K562 (cell line): ENCODE measurements around the gene INSM1. TPM values are rescaled to one million over a fixed set of nuclear protein-coding genes. Genes with fewer than 3 reads are reported as not detected.

Experiments
- ATAC-seq: fragments of 200-7000 bp; cut with Tn5 transposase; 3 replicates; pipeline ENCODE4 v1.9.1; 2020; ENCODE audit warnings: moderate library complexity
- BruUV-seq: library from RNA; stranded (reverse); fragments of 400-500 nt; replicated peaks from 2 replicates; lab custom pipeline; 2021; lab: Mats Ljungman, UMichigan
- CTCF ChIA-PET: fragments of 300-600 bp; formaldehyde crosslinking; extraction: SDS; loops from one replicate; lab custom pipeline; 2021; ENCODE audit warnings: low intra/inter-chr PET ratio; lab: Yijun Ruan, JAX
- POLR2A ChIA-PET: fragments of 300-600, 350-650 bp; sonication (Branson Sonifier 250); formaldehyde crosslinking; extraction: SDS; loops from one replicate; lab custom pipeline; 2021; ENCODE audit warnings: antibody characterized with exemption, inconsistent platforms; lab: Yijun Ruan, JAX
- DNase-seq, 4 experiments: peaks; one replicate each; pipeline versions ENCODE4 v3.0.0 to v3.0.0-alpha.2; 2011 to 2018; ENCODE audit warnings: low spot score in 3 of 4, mixed read lengths in 3 of 4; ENCODE audit errors: extremely low read depth in 1 of 4
- FAIRE-seq: peaks from 2 replicates; lab custom pipeline; 2011; peaks lifted over from hg19 to GRCh38; lab: Jason Lieb, UNC
- H2AFZ ChIP-seq: 2 replicates; pipeline ENCODE4 v1.6.0; 2011; ENCODE audit warnings: low read depth, low read length, control low read depth, inconsistent platforms
- H3K27ac ChIP-seq: fragments of 200-600 bp; 3 replicates; pipeline ENCODE4 v1.8.0; 2011; ENCODE audit warnings: low read depth, mild to moderate bottlenecking, control low read depth, inconsistent platforms, low read length, moderate library complexity, mixed read lengths; ENCODE audit errors: extremely low read depth
- H3K27me3 ChIP-seq, 2 experiments: fragments of 300-600 bp in 1 of 2; 2 replicates in 1 of 2; 3 replicates in 1 of 2; pipeline versions ENCODE4 v1.6.0 to v1.8.0; 2011; ENCODE audit warnings: inconsistent platforms in 2 of 2, low read length in 2 of 2, mild to moderate bottlenecking in 1 of 2, mixed read lengths in 1 of 2, moderate library complexity in 1 of 2; ENCODE audit not compliant: control insufficient read depth in 2 of 2, insufficient read depth in 2 of 2
- H3K36me3 ChIP-seq: fragments of 300-600 bp; 3 replicates; pipeline ENCODE4 v1.8.0; 2011; ENCODE audit warnings: mild to moderate bottlenecking, low read length, inconsistent platforms; ENCODE audit not compliant: control insufficient read depth, insufficient read depth
- H3K4me1 ChIP-seq, 2 experiments: fragments of 200-600 bp in 1 of 2; replicated peaks in 1 of 2; 2 replicates in 1 of 2; 3 replicates in 1 of 2; pipeline versions ENCODE4 v1.5.1 to v1.8.0; 2011; ENCODE audit warnings: inconsistent platforms in 2 of 2, low read length in 2 of 2, mild to moderate bottlenecking in 1 of 2, mixed read lengths in 1 of 2, moderate library complexity in 1 of 2; ENCODE audit not compliant: control insufficient read depth in 2 of 2, insufficient read depth in 2 of 2
- H3K4me2 ChIP-seq: 2 replicates; pipeline ENCODE4 v1.6.1; 2011; ENCODE audit warnings: low read length, control low read depth, inconsistent platforms, mixed read lengths; ENCODE audit not compliant: insufficient read depth
- H3K4me3 ChIP-seq: fragments of 200-600 bp; sonication (generic), shearing (Covaris generic); 2 replicates; pipeline ENCODE4 v1.5.1; 2016; ENCODE audit warnings: control low read depth, inconsistent platforms
- H3K79me2 ChIP-seq: fragments of 200-600 bp; 3 replicates; pipeline ENCODE4 v1.8.0; 2011; ENCODE audit warnings: low read length, inconsistent platforms; ENCODE audit not compliant: control insufficient read depth, insufficient read depth
- H3K9ac ChIP-seq, 2 experiments: 2 replicates each; pipeline versions ENCODE4 v1.6.0 to v1.6.1; 2011; ENCODE audit warnings: low read depth in 2 of 2, low read length in 2 of 2, control low read depth in 1 of 2, inconsistent platforms in 1 of 2, mild to moderate bottlenecking in 1 of 2, mixed read lengths in 1 of 2; ENCODE audit not compliant: insufficient read depth in 1 of 2
- H3K9me1 ChIP-seq: one replicate; pipeline ENCODE4 v1.6.0; 2011; ENCODE audit warnings: inconsistent platforms, mild to moderate bottlenecking, low read length, moderate library complexity; ENCODE audit not compliant: control insufficient read depth, insufficient read depth
- H3K9me3 ChIP-seq: replicated peaks from 2 replicates; pipeline ENCODE4 v1.5.1; 2011; ENCODE audit warnings: low read depth, low read length, inconsistent platforms; ENCODE audit not compliant: control insufficient read depth, insufficient read depth
- H4K20me1 ChIP-seq: replicated peaks from 2 replicates; pipeline ENCODE4 v1.6.1; 2011; ENCODE audit warnings: low read length, inconsistent platforms, mixed read lengths; ENCODE audit not compliant: control insufficient read depth, insufficient read depth
- CBFA2T3 ChIP-seq: fragments of 450-650 bp; IDR thresholded peaks from 2 replicates; pipeline ENCODE4 v1.6.1; 2017
- ELF4 ChIP-seq: fragments of 450-650 bp; formaldehyde crosslinking; IDR thresholded peaks from 2 replicates; pipeline ENCODE4 v1.4.0; 2022; ENCODE audit warnings: missing genetic modification characterization
- SREBF1 ChIP-seq: fragments of 150-350 bp; IDR thresholded peaks from 2 replicates; pipeline ENCODE4 v1.6.1; 2014; ENCODE audit warnings: antibody characterized with exemption, low read depth, low read length, borderline replicate concordance
- SRSF9 ChIP-seq: fragments of 200-400 bp; formaldehyde crosslinking; IDR thresholded peaks from 2 replicates; pipeline ENCODE4 v1.6.1; 2017; ENCODE audit warnings: low read depth, low read length, borderline replicate concordance
- ZBED1 ChIP-seq: IDR thresholded peaks from 2 replicates; pipeline ENCODE4 v1.6.1; 2014
- ZFX ChIP-seq: sonication (generic); formaldehyde crosslinking; IDR thresholded peaks from 2 replicates; pipeline ENCODE4 v1.8.0; 2022; ENCODE audit warnings: mild to moderate bottlenecking, missing genetic modification reagents, moderate library complexity
- whole genome bisulfite sequencing: fragments of 100-300 bp; shearing (Covaris generic); methylation state at CpG from one replicate; pipeline ENCODE4 v1.1.6; 2016; ENCODE audit warnings: low coverage, mixed read lengths; ENCODE audit not compliant: insufficient coverage; ENCODE audit errors: missing lambda C conversion rate; 5-methylcytosine and 5-hydroxymethylcytosine counted together
- in situ Hi-C: fragments of 300-500 bp; cut with MboI; formaldehyde crosslinking; loops from 4 replicates; pipeline ENCODE4 v1.15.0; 2018; ENCODE audit warnings: inconsistent platforms, mixed read lengths
- intact Hi-C: fragments of 100-400 bp; cut with micrococcal nuclease; formaldehyde crosslinking; loops from 2 replicates; pipeline ENCODE4 v1.14.2; 2022
- polyA plus RNA-seq, 8 experiments: library from polyadenylated mRNA; depleted of rRNA in 4 of 8; stranded (reverse) in 5 of 8; unstranded in 3 of 8; fragments of >200 nt; fragmentation: Nextera tagmentation in 2 of 8; fragmentation: Illumina TruSeq in 1 of 8; extraction: Ambion mirVana in 2 of 8; extraction: Trizol in 1 of 8; gene quantifications; 2 replicates each; pipeline versions ENCODE4 v1.2.1 to v1.2.3, GENCODE V29; 2011 to 2014; ENCODE audit warnings: inconsistent platforms in 1 of 8, missing spikeins in 1 of 8
- total RNA-seq, 7 experiments: library from RNA; depleted of rRNA in 6 of 7; stranded (reverse); fragments of >200 nt in 6 of 7; fragmentation: Illumina TruSeq in 2 of 7; extraction: Trizol in 2 of 7; gene quantifications; 2 replicates each; pipeline versions ENCODE4 v1.2.1 to v1.2.3, GENCODE V29; 2011 to 2021; ENCODE audit warnings: low replicate concordance in 1 of 7
- TF ChIP-seq, protein P1 (sequence below): fragments of 450-650 bp; IDR thresholded peaks from 2 replicates; pipeline ENCODE4 v1.6.1; 2018; ENCODE audit not compliant: partially characterized antibody

The INSM1 gene
- total and polyA plus RNA-seq, 9 of the 15 experiments (the other 6 are each of a cell fraction or from before 2014, with no cell fraction given) = not detected

DNA sequence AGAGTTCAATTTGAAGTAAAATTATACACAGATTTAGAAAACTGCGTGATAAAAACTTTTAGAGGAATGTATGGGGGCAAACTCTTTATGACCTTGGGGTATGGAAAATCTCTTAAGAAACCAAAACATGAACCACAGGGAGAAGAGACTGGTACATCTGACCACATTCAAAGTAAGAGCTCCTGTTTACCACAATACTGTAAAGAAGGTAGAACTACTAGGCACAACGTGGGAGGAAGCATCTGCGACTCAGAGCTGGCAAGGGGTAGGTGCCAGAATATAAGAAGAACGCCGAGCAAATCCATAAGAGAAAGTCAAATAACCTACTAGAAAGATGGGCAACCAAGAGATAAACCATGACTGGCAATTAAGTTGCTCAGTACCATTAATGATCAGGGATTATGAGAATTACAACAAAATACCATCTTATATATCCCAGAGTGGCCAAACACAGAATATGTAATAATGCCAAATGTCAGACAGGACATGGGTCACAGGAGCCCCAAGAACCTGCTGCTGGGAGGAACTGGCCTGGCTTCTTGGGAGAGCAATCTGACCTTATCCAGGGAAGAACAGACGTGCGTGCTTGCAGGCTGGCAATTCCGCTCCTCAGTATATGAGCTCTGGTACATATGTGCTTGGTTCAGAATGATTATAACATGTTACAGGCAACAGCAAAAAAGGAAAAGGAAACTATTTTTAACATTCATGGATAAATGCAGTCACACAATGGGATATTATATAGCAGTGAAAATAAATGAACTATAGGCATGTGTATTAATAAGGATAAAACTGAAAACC, 50.2 kb downstream of the INSM1 start:
- Histone ChIP-seq H2AFZ (no peak overlapping the region), H3K4me1 (no peaks in the 10 kb centered on the region), H3K27ac (no peak overlapping the region), H3K79me2 (no peaks in the 10 kb centered on the region), H3K9me1 (no peaks in the 10 kb centered on the region), H3K36me3 (no peaks in the 10 kb centered on the region), H3K9ac (no peak overlapping the region), H3K4me2 (no peak overlapping the region), H3K9me3 (no peaks in the 10 kb centered on the region), H4K20me1 (no peaks in the 10 kb centered on the region), H3K4me3 (no peak overlapping the region), H3K27me3 (peaks cover 0 to 12% of the 10 kb centered on the region in 2 experiments; a peak in 3 of 5 replicates)
- 2% methylated on average over 7 of the region's 8 CpGs for WGBS
- DNase-seq = no peak
- intact Hi-C loops (no loop called here), in situ Hi-C loops (no loop called here)
- BruUV-seq = no TSS peak
- FAIRE-seq = no peak
- no peak for ATAC-seq
- ChIA-PET CTCF (no interaction called here), POLR2A (no interaction called here)
- TF ChIP-seq SRSF9 = no peak
- no peak for TF ChIP-seq ELF4 (CRISPR knock-in tag)
- TF ChIP-seq CBFA2T3 = no peak
- no peak for TF ChIP-seq ZFX
- no peak for TF ChIP-seq SREBF1
- TF ChIP-seq, protein P1, sequence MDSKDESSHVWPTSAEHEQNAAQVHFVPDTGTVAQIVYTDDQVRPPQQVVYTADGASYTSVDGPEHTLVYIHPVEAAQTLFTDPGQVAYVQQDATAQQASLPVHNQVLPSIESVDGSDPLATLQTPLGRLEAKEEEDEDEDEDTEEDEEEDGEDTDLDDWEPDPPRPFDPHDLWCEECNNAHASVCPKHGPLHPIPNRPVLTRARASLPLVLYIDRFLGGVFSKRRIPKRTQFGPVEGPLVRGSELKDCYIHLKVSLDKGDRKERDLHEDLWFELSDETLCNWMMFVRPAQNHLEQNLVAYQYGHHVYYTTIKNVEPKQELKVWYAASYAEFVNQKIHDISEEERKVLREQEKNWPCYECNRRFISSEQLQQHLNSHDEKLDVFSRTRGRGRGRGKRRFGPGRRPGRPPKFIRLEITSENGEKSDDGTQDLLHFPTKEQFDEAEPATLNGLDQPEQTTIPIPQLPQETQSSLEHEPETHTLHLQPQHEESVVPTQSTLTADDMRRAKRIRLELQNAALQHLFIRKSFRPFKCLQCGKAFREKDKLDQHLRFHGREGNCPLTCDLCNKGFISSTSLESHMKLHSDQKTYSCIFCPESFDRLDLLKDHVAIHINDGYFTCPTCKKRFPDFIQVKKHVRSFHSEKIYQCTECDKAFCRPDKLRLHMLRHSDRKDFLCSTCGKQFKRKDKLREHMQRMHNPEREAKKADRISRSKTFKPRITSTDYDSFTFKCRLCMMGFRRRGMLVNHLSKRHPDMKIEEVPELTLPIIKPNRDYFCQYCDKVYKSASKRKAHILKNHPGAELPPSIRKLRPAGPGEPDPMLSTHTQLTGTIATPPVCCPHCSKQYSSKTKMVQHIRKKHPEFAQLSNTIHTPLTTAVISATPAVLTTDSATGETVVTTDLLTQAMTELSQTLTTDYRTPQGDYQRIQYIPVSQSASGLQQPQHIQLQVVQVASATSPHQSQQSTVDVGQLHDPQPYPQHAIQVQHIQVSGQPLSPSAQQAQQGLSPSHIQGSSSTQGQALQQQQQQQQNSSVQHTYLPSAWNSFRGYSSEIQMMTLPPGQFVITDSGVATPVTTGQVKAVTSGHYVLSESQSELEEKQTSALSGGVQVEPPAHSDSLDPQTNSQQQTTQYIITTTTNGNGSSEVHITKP = no peak
- no peak for TF ChIP-seq ZBED1
